ENCODE measurements around the gene IL27RA.

The IL27RA gene

GRCh38 chr19:14058182-14059092 is 26.9 kb downstream of the IL27RA start (continued):
- no peak for TF ChIP-seq ZNF26 (tag by site-specific recombination; IDR thresholded peaks at IDR 0.05)
- no peak for TF ChIP-seq ZNF280C (tag by site-specific recombination; IDR thresholded peaks at IDR 0.05)
- TF ChIP-seq ZFP3 (tag by site-specific recombination; IDR thresholded peaks at IDR 0.05; ENCODE audit: low read depth) = no peak
- no peak for TF ChIP-seq ZNF521 (tag by site-specific recombination; IDR thresholded peaks at IDR 0.05)
- no peak for TF ChIP-seq ZNF202 (tag by site-specific recombination; IDR thresholded peaks at IDR 0.05; ENCODE audit: borderline replicate concordance)
- TF ChIP-seq ELK4 (IDR thresholded peaks at IDR 0.05; ENCODE audit: borderline replicate concordance, low read depth, low read length) = no peak
- TF ChIP-seq ZNF211 (tag by site-specific recombination; IDR thresholded peaks at IDR 0.05; ENCODE audit: low read depth) = no peak
- no peak for TF ChIP-seq ZNF473 (tag by site-specific recombination; IDR thresholded peaks at IDR 0.05)
- no peak for TF ChIP-seq ZBTB44 (tag by site-specific recombination; IDR thresholded peaks at IDR 0.05)
- no peak for TF ChIP-seq ZNF362 (tag by site-specific recombination; IDR thresholded peaks at IDR 0.05)
- no peak for TF ChIP-seq FEZF1 (tag by site-specific recombination; IDR thresholded peaks at IDR 0.05)
- TF ChIP-seq ZBTB17 (tag by site-specific recombination; IDR thresholded peaks at IDR 0.05) = peak; percentile 71
- TF ChIP-seq ZNF112 (tag by site-specific recombination; IDR thresholded peaks at IDR 0.05) = no peak
- no peak for TF ChIP-seq ZNF596 (tag by site-specific recombination; IDR thresholded peaks at IDR 0.05)
- TF ChIP-seq YY1 (tag by site-specific recombination; IDR thresholded peaks at IDR 0.05) = no peak
- TF ChIP-seq ZNF133 (tag by site-specific recombination; IDR thresholded peaks at IDR 0.05) = peak; percentile 7; the same call in 1 of the 2 replicates
- peak; percentile 77; the same call in 1 of the 2 replicates for TF ChIP-seq ZNF175 (tag by site-specific recombination; IDR thresholded peaks at IDR 0.05)
- TF ChIP-seq HIC1 (tag by site-specific recombination; IDR thresholded peaks at IDR 0.05) = no peak
- TF ChIP-seq PRDM6 (tag by site-specific recombination; IDR thresholded peaks at IDR 0.05) = no peak
- no peak for TF ChIP-seq ZNF530 (tag by site-specific recombination; IDR thresholded peaks at IDR 0.05; ENCODE audit: low read depth)
- TF ChIP-seq ZNF37A (tag by site-specific recombination; IDR thresholded peaks at IDR 0.05) = no peak
- 0 out of 2 replicates have a peak, but pooled peaks have one; percentile 11 for TF ChIP-seq ZSCAN4 (tag by site-specific recombination; IDR thresholded peaks at IDR 0.05)

Data from HEK293 (cell line).